Measurements from ENCODE around the gene PHOX2B.

PHOX2B gene

GRCh38 chr4:41787931-41788330 is 39.4 kb upstream of the PHOX2B start:
- TF ChIP-seq CTCF (IDR thresholded peaks at IDR 0.05; ENCODE audit: insufficient read depth, low read depth, low read length, missing control alignments), result no peak
- H3K4me3 ChIP-seq (ENCODE audit: low read depth, low read length), result no peak overlapping the region
- no peak for DNase-seq (ENCODE audit: low read depth)

- no peak for TF ChIP-seq CTCF (IDR thresholded peaks at IDR 0.05; ENCODE audit: insufficient read depth, low read depth, low read length, missing control alignments)
- no peak overlapping the region for H3K4me3 ChIP-seq (ENCODE audit: low read depth, low read length)
- DNase-seq (ENCODE audit: low read depth), result no peak
Observed at GRCh38 chr4:41785665-41786064, 37.1 kb upstream of the PHOX2B start.

- H3K4me3 ChIP-seq (ENCODE audit: low read depth, low read length), result no peak overlapping the region
- DNase-seq (ENCODE audit: low read depth), result no peak
- TF ChIP-seq CTCF (IDR thresholded peaks at IDR 0.05; ENCODE audit: insufficient read depth, low read depth, low read length, missing control alignments), result no peak
Observed at GRCh38 chr4:41784191-41784979, 35.9 kb upstream of the PHOX2B start.

GRCh38 chr4:41776466-41776865 is 27.9 kb upstream of the PHOX2B start:
- TF ChIP-seq CTCF (IDR thresholded peaks at IDR 0.05; ENCODE audit: insufficient read depth, low read depth, low read length, missing control alignments), result no peak
- H3K4me3 ChIP-seq (ENCODE audit: low read depth, low read length), result no peak overlapping the region
- no peak for DNase-seq (ENCODE audit: low read depth)

GRCh38 chr4:41763729-41764128 is 15.2 kb upstream of the PHOX2B start:
- DNase-seq (ENCODE audit: low read depth), result no peak
- TF ChIP-seq CTCF (IDR thresholded peaks at IDR 0.05; ENCODE audit: insufficient read depth, low read depth, low read length, missing control alignments), result no peak
- H3K4me3 ChIP-seq (ENCODE audit: low read depth, low read length), result no peak overlapping the region

GRCh38 chr4:41758884-41759283 is 10.4 kb upstream of the PHOX2B start:
- H3K4me3 ChIP-seq (ENCODE audit: low read depth, low read length), result no peak overlapping the region
- no peak for TF ChIP-seq CTCF (IDR thresholded peaks at IDR 0.05; ENCODE audit: insufficient read depth, low read depth, low read length, missing control alignments)
- no peak for DNase-seq (ENCODE audit: low read depth)

Measured in GM12865 (cell line).